ENCODE measurements around the gene PTPRD. TPM values are rescaled to one million over a fixed set of nuclear protein-coding genes. Genes with fewer than 3 reads are reported as not detected.

The PTPRD gene
- total RNA-seq, 4 donors from 2014 or later = 0.72 to 8.0 (median 3.0) TPM

GRCh38 chr9:8408575-8409190 is 2204.1 kb downstream of the PTPRD start:
- 80 to 86% methylated on average over 9 of the region's 9 CpGs for WGBS, 2 donors
- intact Hi-C loops (cut with DNase I; ENCODE audit: low total_unique reads) = no loop called here
- no peak for DNase-seq (ENCODE audit: low spot score in 2 of 2)
- no peak overlapping the region for H3K4me3 ChIP-seq (ENCODE audit: low read depth, poor library complexity, severe bottlenecking)
- TF ChIP-seq CTCF (IDR thresholded peaks at IDR 0.05) (no peak), POLR2A (IDR thresholded peaks at IDR 0.05) (no peak)

- TF ChIP-seq POLR2A (IDR thresholded peaks at IDR 0.05) (no peak), CTCF (IDR thresholded peaks at IDR 0.05) (no peak)
- WGBS, 2 donors = 59 to 66% methylated on average over 6 of the region's 6 CpGs
- intact Hi-C loops (cut with DNase I; ENCODE audit: low total_unique reads) = no loop called here
- no peak for DNase-seq (ENCODE audit: low spot score in 2 of 2)
- no peak overlapping the region for H3K4me3 ChIP-seq (ENCODE audit: low read depth, poor library complexity, severe bottlenecking)
These were observed 2210.7 kb downstream of the PTPRD start for GRCh38 chr9:8401961-8402705.

GRCh38 chr9:8400378-8400777 is 2212.4 kb downstream of the PTPRD start:
- no peak for TF ChIP-seq CTCF (IDR thresholded peaks at IDR 0.05)
- TF ChIP-seq POLR2A (IDR thresholded peaks at IDR 0.05) = no peak
- DNase-seq (ENCODE audit: low spot score in 2 of 2) = no peak
- H3K4me3 ChIP-seq (ENCODE audit: low read depth, poor library complexity, severe bottlenecking) = no peak overlapping the region
- intact Hi-C loops (cut with DNase I; ENCODE audit: low total_unique reads) = no loop called here
- 81 to 93% methylated on average over 1 of the region's 1 CpG for WGBS, 2 donors

GRCh38 chr9:8395022-8395421 is 2217.8 kb downstream of the PTPRD start:
- intact Hi-C loops (cut with DNase I; ENCODE audit: low total_unique reads) = no loop called here
- WGBS, 2 donors = 76% methylated on average over 4 of the region's 4 CpGs
- no peak overlapping the region for H3K4me3 ChIP-seq (ENCODE audit: low read depth, poor library complexity, severe bottlenecking)
- DNase-seq (ENCODE audit: low spot score in 2 of 2) = no peak
- TF ChIP-seq CTCF (IDR thresholded peaks at IDR 0.05) = no peak
- TF ChIP-seq POLR2A (IDR thresholded peaks at IDR 0.05) = no peak

- DNase-seq (ENCODE audit: low spot score in 2 of 2) = no peak
- intact Hi-C loops (cut with DNase I; ENCODE audit: low total_unique reads) = no loop called here
- H3K4me3 ChIP-seq (ENCODE audit: low read depth, poor library complexity, severe bottlenecking) = no peak overlapping the region
- TF ChIP-seq POLR2A (IDR thresholded peaks at IDR 0.05) (no peak), CTCF (IDR thresholded peaks at IDR 0.05) (no peak)
- WGBS, 2 donors = 84 to 87% methylated on average over 1 of the region's 1 CpG
These were observed 2218.5 kb downstream of the PTPRD start for GRCh38 chr9:8394341-8394740.
